HFFc6 (cell line): ENCODE data around the gene ZMYND10. TPM values are rescaled to one million over a fixed set of nuclear protein-coding genes. Genes with fewer than 3 reads are reported as not detected.

Source experiments
- DNase-seq: peaks from one replicate; pipeline ENCODE4 v3.0.0-alpha.2; 2018
- H3K27ac Mint-ChIP-seq: 2 replicates; pipeline ENCODE4 v1.8.0; 2020; ENCODE audit warnings: mild to moderate bottlenecking, mixed read lengths
- H3K27me3 Mint-ChIP-seq: 2 replicates; pipeline ENCODE4 v1.8.0; 2021; ENCODE audit warnings: mild to moderate bottlenecking, moderate library complexity, mixed read lengths; ENCODE audit not compliant: insufficient read depth
- H3K36me3 Mint-ChIP-seq: 2 replicates; pipeline ENCODE4 v1.8.0; 2021; ENCODE audit warnings: low read depth, mixed read lengths
- H3K4me1 Mint-ChIP-seq: 2 replicates; pipeline ENCODE4 v1.8.0; 2020; ENCODE audit warnings: low read depth, mixed read lengths
- H3K4me3 Mint-ChIP-seq: 2 replicates; pipeline ENCODE4 v1.8.0; 2020; ENCODE audit warnings: mild to moderate bottlenecking, moderate library complexity, mixed read lengths
- H3K9me3 Mint-ChIP-seq: 2 replicates; pipeline ENCODE4 v1.8.0; 2020; ENCODE audit warnings: mild to moderate bottlenecking, mixed read lengths
- total RNA-seq, 6 experiments: library from RNA; stranded (reverse); fragmentation: NEBNext Ultra II Directional; extraction: Animal tissue kit (Norgen Biotek cat#: 25700); gene quantifications; 2 replicates in 1 of 6; 3 replicates in 5 of 6; pipeline ENCODE4 v1.2.3, GENCODE V29; 2021
- TF ChIP-seq, protein P1 (sequence below): fragments of 200-600 bp; sonication (generic); IDR thresholded peaks from 2 replicates; pipeline ENCODE4 v1.5.0; 2021; ENCODE audit warnings: antibody characterized with exemption, mild to moderate bottlenecking

Gene ZMYND10
- total RNA-seq, 6 experiments from 2014 or later = 0.78 to 1.3 (median 0.83) TPM; not detected in 1

DNA sequence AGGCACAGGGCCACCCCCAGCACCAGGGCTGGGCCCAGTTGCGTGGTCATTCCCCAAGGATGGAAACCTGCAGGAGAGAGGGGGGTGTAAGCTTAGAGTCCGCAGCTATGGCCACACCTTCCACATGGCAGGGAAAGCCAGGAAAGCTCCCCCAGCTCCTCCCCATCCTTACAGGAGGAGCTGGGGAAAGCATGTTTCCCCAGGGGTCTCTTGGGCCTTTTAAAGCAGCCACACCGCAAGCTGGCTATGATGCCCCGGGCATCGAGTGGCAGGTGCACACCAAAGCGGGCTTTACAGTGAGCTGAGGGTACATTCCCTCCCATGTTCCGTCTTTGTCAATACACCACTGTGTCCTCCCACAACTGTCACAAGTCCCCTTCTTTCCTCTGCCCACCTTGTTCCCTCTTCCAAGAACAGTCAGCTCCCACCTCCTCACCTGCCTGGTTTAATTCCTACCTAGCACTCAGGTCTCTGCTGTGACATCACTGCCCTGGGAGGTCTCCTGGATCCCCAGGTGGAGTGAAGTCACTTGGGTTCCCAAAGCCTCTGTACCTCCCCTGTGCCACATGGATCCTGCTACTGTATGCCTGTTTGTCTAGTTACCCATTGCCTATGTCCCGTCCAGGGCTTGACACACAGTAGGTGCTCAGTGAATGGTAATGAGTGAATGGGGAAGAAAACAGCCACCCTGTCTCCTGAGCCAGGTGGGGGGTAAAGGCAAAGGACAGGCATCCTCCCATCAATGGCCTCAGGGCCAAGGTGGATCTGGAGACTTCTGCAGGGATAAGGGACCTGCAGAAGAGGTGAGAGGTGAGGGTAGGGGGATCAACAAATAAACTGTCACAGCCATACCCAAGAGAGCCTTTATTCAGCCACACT is 49.7 kb downstream of the ZMYND10 start:
- TF ChIP-seq, protein P1, sequence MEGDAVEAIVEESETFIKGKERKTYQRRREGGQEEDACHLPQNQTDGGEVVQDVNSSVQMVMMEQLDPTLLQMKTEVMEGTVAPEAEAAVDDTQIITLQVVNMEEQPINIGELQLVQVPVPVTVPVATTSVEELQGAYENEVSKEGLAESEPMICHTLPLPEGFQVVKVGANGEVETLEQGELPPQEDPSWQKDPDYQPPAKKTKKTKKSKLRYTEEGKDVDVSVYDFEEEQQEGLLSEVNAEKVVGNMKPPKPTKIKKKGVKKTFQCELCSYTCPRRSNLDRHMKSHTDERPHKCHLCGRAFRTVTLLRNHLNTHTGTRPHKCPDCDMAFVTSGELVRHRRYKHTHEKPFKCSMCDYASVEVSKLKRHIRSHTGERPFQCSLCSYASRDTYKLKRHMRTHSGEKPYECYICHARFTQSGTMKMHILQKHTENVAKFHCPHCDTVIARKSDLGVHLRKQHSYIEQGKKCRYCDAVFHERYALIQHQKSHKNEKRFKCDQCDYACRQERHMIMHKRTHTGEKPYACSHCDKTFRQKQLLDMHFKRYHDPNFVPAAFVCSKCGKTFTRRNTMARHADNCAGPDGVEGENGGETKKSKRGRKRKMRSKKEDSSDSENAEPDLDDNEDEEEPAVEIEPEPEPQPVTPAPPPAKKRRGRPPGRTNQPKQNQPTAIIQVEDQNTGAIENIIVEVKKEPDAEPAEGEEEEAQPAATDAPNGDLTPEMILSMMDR = no peak
- no peak for DNase-seq
- H3K9me3 Mint-ChIP-seq = no peaks in the 10 kb centered on the region
- peaks cover 37% of the 10 kb centered on the region for H3K4me1 Mint-ChIP-seq
- peaks cover 1% of the 10 kb centered on the region; the same call in 1 of the 2 replicates for H3K27me3 Mint-ChIP-seq
- no peak overlapping the region for H3K4me3 Mint-ChIP-seq
- peaks cover 5% of the 10 kb centered on the region for H3K36me3 Mint-ChIP-seq
- no peak overlapping the region for H3K27ac Mint-ChIP-seq

DNA sequence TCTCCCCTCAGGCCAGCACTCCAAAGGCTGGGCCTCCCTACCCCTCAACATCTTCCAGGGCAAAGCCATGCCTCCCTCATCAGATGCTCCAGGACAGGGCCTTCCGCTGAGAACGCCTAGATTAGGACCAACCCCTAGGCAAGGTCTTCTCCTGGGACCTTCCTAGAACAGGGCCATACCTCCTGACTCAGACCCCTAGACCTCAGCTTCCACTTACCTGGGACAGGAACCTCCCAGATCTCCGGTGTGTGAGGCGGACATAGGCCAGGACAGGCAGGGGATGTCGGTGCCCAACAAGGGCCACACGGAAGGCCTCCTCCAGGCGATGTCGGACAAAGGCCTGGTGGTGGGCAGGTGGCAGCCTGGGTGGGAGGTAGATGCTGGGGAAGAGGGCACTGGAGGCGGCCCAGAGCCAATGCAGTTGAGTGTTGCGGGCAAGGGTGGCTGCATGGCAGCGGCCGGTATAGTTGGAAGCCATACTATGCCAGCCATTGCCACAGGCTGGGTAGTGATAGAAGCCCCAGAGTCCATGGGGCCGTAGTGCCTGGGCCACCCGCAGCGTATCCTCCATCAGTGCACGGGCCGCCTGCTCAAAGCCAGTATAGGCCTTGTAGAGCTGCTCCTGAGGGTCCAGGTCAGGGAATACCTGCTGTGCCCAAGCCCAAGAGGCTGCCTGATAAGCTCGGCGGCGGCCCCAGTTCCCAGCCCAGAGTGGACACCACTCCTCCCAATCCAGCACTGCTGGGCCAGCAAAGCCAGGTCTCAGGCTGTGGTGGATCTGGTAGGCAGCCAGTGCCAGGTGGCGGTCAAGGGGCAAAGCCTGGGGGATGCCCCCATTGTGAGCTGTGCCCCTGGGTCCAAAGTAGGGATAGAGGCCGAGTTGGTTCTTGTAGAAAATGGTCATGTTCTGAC is 50.8 kb downstream of the ZMYND10 start:
- TF ChIP-seq, protein P1 = no peak
- no peak for DNase-seq
- Mint-ChIP-seq H3K36me3 (peaks cover 5% of the 10 kb centered on the region), H3K27me3 (peaks cover 1% of the 10 kb centered on the region; the same call in 1 of the 2 replicates), H3K9me3 (no peaks in the 10 kb centered on the region), H3K4me3 (no peak overlapping the region), H3K4me1 (peaks cover 28% of the 10 kb centered on the region), H3K27ac (no peak overlapping the region)

DNA sequence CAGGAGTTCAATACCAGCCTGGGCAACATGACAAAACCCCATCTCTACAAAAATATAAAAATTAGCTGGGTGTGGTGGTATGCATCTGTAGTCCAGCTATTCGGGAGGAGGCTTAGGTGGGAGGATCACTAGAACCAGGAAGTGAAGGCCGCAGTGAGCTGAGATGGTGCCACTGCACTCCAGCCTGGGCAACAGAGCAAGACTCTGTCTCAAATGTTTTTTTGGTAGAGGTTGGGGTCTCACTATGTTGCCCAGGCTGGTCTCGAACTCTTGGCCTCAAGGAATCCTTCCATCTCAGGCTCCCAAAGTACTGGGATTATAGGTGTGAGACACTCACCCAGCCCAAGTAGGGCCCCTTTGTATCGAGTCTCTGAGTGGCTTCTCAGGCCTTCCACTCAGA is 51.4 kb downstream of the ZMYND10 start:
- DNase-seq = no peak
- Mint-ChIP-seq H3K27ac (no peak overlapping the region), H3K4me1 (peaks cover 26% of the 10 kb centered on the region), H3K4me3 (no peak overlapping the region), H3K9me3 (no peaks in the 10 kb centered on the region), H3K36me3 (peaks cover 5% of the 10 kb centered on the region), H3K27me3 (peaks cover 1% of the 10 kb centered on the region; the same call in 1 of the 2 replicates)
- TF ChIP-seq, protein P1 = no peak

DNA sequence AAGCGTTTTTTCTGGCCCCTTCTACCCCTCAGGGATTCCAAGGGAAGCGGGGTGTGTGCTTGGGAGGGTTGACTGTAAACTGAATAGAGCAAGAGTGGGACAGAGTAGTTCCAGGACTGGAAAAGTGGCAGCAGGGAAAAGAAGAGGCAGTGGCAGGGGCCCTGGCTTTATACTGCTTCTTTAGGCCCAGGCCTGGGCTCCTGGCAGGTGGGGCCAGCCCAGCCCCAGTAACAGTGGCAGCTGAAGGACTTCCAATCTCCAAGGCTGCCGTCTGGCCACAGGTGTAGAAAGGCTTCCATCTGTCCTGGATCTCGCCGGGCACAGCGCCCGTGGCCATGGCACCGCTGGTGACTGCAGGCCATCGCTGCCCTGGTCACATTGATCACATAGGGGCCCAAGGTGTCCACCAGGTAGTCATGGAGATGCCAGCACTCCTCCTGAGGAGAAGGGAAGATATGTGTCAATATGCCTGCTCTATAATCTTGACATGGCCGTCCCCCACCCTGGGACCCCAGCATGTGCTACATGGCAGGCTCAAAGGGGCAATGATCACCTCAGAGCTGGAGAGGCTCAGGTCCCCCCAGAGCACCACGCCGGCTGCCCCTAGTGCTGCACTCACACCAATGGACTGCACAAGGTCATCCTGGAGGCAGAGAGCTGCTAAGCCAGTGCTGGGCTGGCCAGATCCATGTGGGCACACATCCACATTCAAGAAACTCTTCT is 52.3 kb downstream of the ZMYND10 start:
- peaks cover 24% of the 10 kb centered on the region for H3K4me1 Mint-ChIP-seq
- peaks cover 1% of the 10 kb centered on the region; the same call in 1 of the 2 replicates for H3K27me3 Mint-ChIP-seq
- TF ChIP-seq, protein P1 = no peak
- peak overlapping the region; percentile 95 for H3K27ac Mint-ChIP-seq
- H3K36me3 Mint-ChIP-seq = peaks cover 5% of the 10 kb centered on the region
- peak overlapping the region; percentile 92 for H3K4me3 Mint-ChIP-seq
- DNase-seq = no peak
- no peaks in the 10 kb centered on the region for H3K9me3 Mint-ChIP-seq
